HEK293 (cell line): ENCODE data around the gene PLEKHH3.
A peak's percentile ranks its signal among the peaks of the same experiment; 100 is the strongest.

Experiments
- CTCF ChIA-PET: fragments of 350-600 bp; formaldehyde crosslinking; extraction: SDS; loops from one replicate; lab custom pipeline; 2021; ENCODE audit warnings: antibody characterized with exemption; lab: Yijun Ruan, JAX
- POLR2A ChIA-PET: fragments of 300-600 bp; formaldehyde crosslinking; extraction: SDS; loops from one replicate; lab custom pipeline; 2020; ENCODE audit warnings: antibody characterized with exemption, inconsistent platforms; lab: Yijun Ruan, JAX
- H3K27ac ChIP-seq: fragments of 200-500 bp; sonication (Bioruptor generic); 2 replicates; pipeline ENCODE4 v1.5.1; 2014; ENCODE audit warnings: low read depth, low read length, control low read depth, inconsistent platforms; ENCODE audit errors: extremely low read depth
- H3K36me3 ChIP-seq, 2 experiments: fragments of 200-500 bp in 1 of 2; sonication (Bioruptor generic) in 1 of 2; 1 replicate in 1 of 2; 2 replicates in 1 of 2; pipeline ENCODE4 v1.5.1; 2014 to 2017; ENCODE audit warnings: inconsistent platforms in 2 of 2, low read length in 2 of 2; ENCODE audit not compliant: control insufficient read depth in 2 of 2, insufficient read depth in 1 of 2
- H3K4me1 ChIP-seq: fragments of 200-500 bp; sonication (Bioruptor generic); 2 replicates; pipeline ENCODE4 v1.5.1; 2014; ENCODE audit warnings: mild to moderate bottlenecking, low read length, inconsistent platforms; ENCODE audit not compliant: control insufficient read depth, insufficient read depth
- H3K4me3 ChIP-seq: 2 replicates; pipeline ENCODE4 v1.5.1; 2011; ENCODE audit warnings: low read depth, mild to moderate bottlenecking, control low read depth, low read length, moderate library complexity
- H3K9me3 ChIP-seq: fragments of 200-500 bp; sonication (Bioruptor generic); 2 replicates; pipeline ENCODE4 v1.5.1; 2014; ENCODE audit warnings: low read depth, low read length, inconsistent platforms; ENCODE audit not compliant: control insufficient read depth, insufficient read depth
- GLI2 ChIP-seq: fragments of 450-650 bp; formaldehyde crosslinking; IDR thresholded peaks from 2 replicates; pipeline ENCODE4; 2017; ENCODE audit warnings: missing biosample characterization, missing genetic modification characterization, low read depth, borderline replicate concordance
- IKZF3 ChIP-seq: fragments of 450-650 bp; IDR thresholded peaks from 2 replicates; pipeline ENCODE4 v1.5.0; 2018; ENCODE audit warnings: missing biosample characterization, mild to moderate bottlenecking, missing genetic modification characterization, moderate library complexity
- PRDM1 ChIP-seq: fragments of 450-650 bp; formaldehyde crosslinking; IDR thresholded peaks from 2 replicates; pipeline ENCODE4; 2016; ENCODE audit warnings: missing biosample characterization, missing genetic modification characterization
- ZBTB11 ChIP-seq: fragments of 450-650 bp; formaldehyde crosslinking; conservative IDR thresholded peaks from 2 replicates; pipeline ENCODE4 v1.5.1; 2016; ENCODE audit warnings: low read depth, missing biosample characterization, missing genetic modification characterization
- ZBTB17 ChIP-seq: fragments of 450-650 bp; formaldehyde crosslinking; IDR thresholded peaks from 2 replicates; pipeline ENCODE4 v1.5.1; 2016; ENCODE audit warnings: missing biosample characterization, missing genetic modification characterization
- ZFP41 ChIP-seq: fragments of 450-650 bp; formaldehyde crosslinking; IDR thresholded peaks from 2 replicates; pipeline ENCODE4 v1.5.1; 2016; ENCODE audit warnings: missing biosample characterization, missing genetic modification characterization, borderline replicate concordance
- ZNF174 ChIP-seq: fragments of 450-650 bp; formaldehyde crosslinking; IDR thresholded peaks from 2 replicates; pipeline ENCODE4 v1.5.0; 2017; ENCODE audit warnings: missing biosample characterization, mild to moderate bottlenecking, missing genetic modification characterization
- ZNF221 ChIP-seq: fragments of 450-650 bp; formaldehyde crosslinking; IDR thresholded peaks from 2 replicates; pipeline ENCODE4 v1.5.1; 2017; ENCODE audit warnings: missing biosample characterization, missing genetic modification characterization, borderline replicate concordance
- ZNF239 ChIP-seq: fragments of 450-650 bp; formaldehyde crosslinking; IDR thresholded peaks from 2 replicates; pipeline ENCODE4 v1.5.1; 2016; ENCODE audit warnings: missing biosample characterization, missing genetic modification characterization
- ZNF248 ChIP-seq: fragments of 450-650 bp; formaldehyde crosslinking; IDR thresholded peaks from 2 replicates; pipeline ENCODE4 v1.5.1; 2017; ENCODE audit warnings: missing biosample characterization, missing genetic modification characterization
- ZNF302 ChIP-seq: fragments of 450-650 bp; formaldehyde crosslinking; IDR thresholded peaks from 2 replicates; pipeline ENCODE4 v1.5.1; 2016; ENCODE audit warnings: missing biosample characterization, missing genetic modification characterization, low read depth
- ZNF335 ChIP-seq: fragments of 450-650 bp; formaldehyde crosslinking; conservative IDR thresholded peaks from 2 replicates; pipeline ENCODE4 v1.5.1; 2016; ENCODE audit warnings: missing biosample characterization, missing genetic modification characterization
- ZNF341 ChIP-seq: fragments of 450-650 bp; formaldehyde crosslinking; IDR thresholded peaks from 2 replicates; pipeline ENCODE4; 2016; ENCODE audit warnings: low read depth, missing biosample characterization, missing genetic modification characterization
- ZNF518A ChIP-seq: fragments of 450-650 bp; formaldehyde crosslinking; conservative IDR thresholded peaks from 2 replicates; pipeline ENCODE4 v1.5.1; 2016; ENCODE audit warnings: low read depth, missing biosample characterization, missing genetic modification characterization
- ZNF549 ChIP-seq: fragments of 450-650 bp; IDR thresholded peaks from 2 replicates; pipeline ENCODE4 v1.5.1; 2018; ENCODE audit warnings: missing biosample characterization, missing genetic modification characterization, mild to moderate bottlenecking, inconsistent platforms, moderate library complexity
- ZNF571 ChIP-seq: fragments of 450-650 bp; formaldehyde crosslinking; IDR thresholded peaks from 2 replicates; pipeline ENCODE4 v1.5.0; 2017; ENCODE audit warnings: missing biosample characterization, missing genetic modification characterization
- ZNF707 ChIP-seq: fragments of 450-650 bp; formaldehyde crosslinking; IDR thresholded peaks from 2 replicates; pipeline ENCODE4 v1.5.1; 2016; ENCODE audit warnings: missing biosample characterization, missing genetic modification characterization
- ZNF768 ChIP-seq: fragments of 450-650 bp; formaldehyde crosslinking; IDR thresholded peaks from 2 replicates; pipeline ENCODE4 v1.5.1; 2018; ENCODE audit warnings: missing biosample characterization, mild to moderate bottlenecking, missing genetic modification characterization
- ZNF830 ChIP-seq: fragments of 450-650 bp; IDR thresholded peaks from 2 replicates; pipeline ENCODE4 v1.5.0; 2018; ENCODE audit warnings: missing biosample characterization, missing genetic modification characterization, low read depth, mild to moderate bottlenecking, moderate library complexity
- ZSCAN18 ChIP-seq: fragments of 450-650 bp; formaldehyde crosslinking; IDR thresholded peaks from 2 replicates; pipeline ENCODE4 v1.5.1; 2016; ENCODE audit warnings: missing biosample characterization, missing genetic modification characterization

Gene PLEKHH3

GRCh38 chr17:42642336-42642735 lies 34.5 kb downstream of the PLEKHH3 start:
- ChIA-PET POLR2A (interaction anchor here (1.0 kb wide), 1 partner anchor 33 kb away, joined by 3 read pairs; the partner anchor contains the start of genes RETREG3 and TUBG1), CTCF (interaction anchor here (0.7 to 1.0 kb wide), 2 partner anchors 9 to 20 kb away, joined by 3 read pairs; no protein-coding TSS in a partner anchor)
- Histone ChIP-seq H3K36me3 (no peaks in the 10 kb centered on the region), H3K27ac (no peak overlapping the region), H3K4me3 (no peak overlapping the region), H3K4me1 (no peaks in the 10 kb centered on the region), H3K9me3 (no peaks in the 10 kb centered on the region)
- TF ChIP-seq ZNF239 (tag by site-specific recombination) (no peak), ZNF571 (tag by site-specific recombination) (no peak), ZNF341 (tag by site-specific recombination) (peak; percentile 58), ZBTB17 (peak; percentile 69)

- TF ChIP-seq ZNF174 (tag by site-specific recombination) (no peak), ZNF302 (tag by site-specific recombination) (no peak), ZSCAN18 (tag by site-specific recombination) (no peak), ZFP41 (tag by site-specific recombination) (no peak), ZBTB11 (tag by site-specific recombination) (no peak), ZNF768 (tag by site-specific recombination) (no peak), GLI2 (tag by site-specific recombination) (no peak), IKZF3 (tag by site-specific recombination) (no peak), ZNF221 (tag by site-specific recombination) (no peak), ZNF518A (tag by site-specific recombination) (no peak), PRDM1 (tag by site-specific recombination) (no peak), ZNF248 (tag by site-specific recombination) (no peak), ZNF335 (tag by site-specific recombination) (no peak), ZNF549 (tag by site-specific recombination) (no peak), ZNF830 (tag by site-specific recombination) (no peak), ZNF707 (tag by site-specific recombination) (no peak)
- Histone ChIP-seq H3K36me3 (no peaks in the 10 kb centered on the region), H3K4me1 (no peaks in the 10 kb centered on the region), H3K27ac (no peak overlapping the region), H3K4me3 (no peak overlapping the region), H3K9me3 (no peaks in the 10 kb centered on the region)
- ChIA-PET POLR2A (interaction anchor here (1.2 kb wide), 1 partner anchor 23 kb away, joined by 3 read pairs; no protein-coding TSS in a partner anchor), CTCF (interaction anchor here (0.7 kb wide), 1 partner anchor 61 kb away, joined by 3 read pairs; no protein-coding TSS in a partner anchor)
Measured at GRCh38 chr17:42640121-42640520, 36.7 kb downstream of the PLEKHH3 start.
